Aorta (tissue), 5 donors: ENCODE measurements around the gene PFDN1. TPM values are rescaled to one million over a fixed set of nuclear protein-coding genes. Genes with fewer than 3 reads are reported as not detected.

ENCODE experiments used
- ATAC-seq: fragments of 200-7000 bp; cut with Tn5 transposase; one replicate; pipeline ENCODE4 v1.9.1; 2022; ENCODE audit warnings: moderate library complexity; ENCODE audit not compliant: low FRiP score
- DNase-seq, 2 donors: peaks; one replicate each; pipeline ENCODE4 v3.0.0-alpha.2; 2020
- H3K27ac ChIP-seq, 2 donors: one replicate each; pipeline ENCODE4 v1.5.1; 2013; ENCODE audit warnings: low read length in 2 of 2, mild to moderate bottlenecking in 2 of 2, moderate library complexity in 2 of 2, control low read depth in 1 of 2, inconsistent platforms in 1 of 2, low read depth in 1 of 2
- H3K27me3 ChIP-seq, 2 donors: one replicate each; pipeline ENCODE4 v1.6.1; 2013; ENCODE audit warnings: control low read depth in 1 of 2, low read length in 1 of 2, mild to moderate bottlenecking in 1 of 2, moderate library complexity in 1 of 2; ENCODE audit not compliant: insufficient read depth in 2 of 2, control insufficient read depth in 1 of 2
- H3K36me3 ChIP-seq, 2 donors: one replicate each; pipeline ENCODE4 v1.6.1; 2013; ENCODE audit warnings: control low read depth in 1 of 2, low read length in 1 of 2, mild to moderate bottlenecking in 1 of 2; ENCODE audit not compliant: insufficient read depth in 2 of 2, control insufficient read depth in 1 of 2
- H3K4me1 ChIP-seq, 2 donors: one replicate each; pipeline ENCODE4 v1.6.1; 2013; ENCODE audit warnings: low read length in 2 of 2, control low read depth in 1 of 2, mild to moderate bottlenecking in 1 of 2, moderate library complexity in 1 of 2; ENCODE audit not compliant: insufficient read depth in 2 of 2, control insufficient read depth in 1 of 2
- H3K4me3 ChIP-seq, 2 donors: one replicate each; pipeline ENCODE4 v1.5.1; 2013; ENCODE audit warnings: low read length in 2 of 2, control low read depth in 1 of 2, mild to moderate bottlenecking in 1 of 2
- H3K9me3 ChIP-seq: one replicate; pipeline ENCODE4 v1.6.1; 2013; ENCODE audit warnings: mild to moderate bottlenecking, low read length; ENCODE audit not compliant: control insufficient read depth
- WGBS, 2 donors: extraction: QIAGEN DNeasy Blood & Tissue Kit; methylation state at CpG; one replicate each; pipeline ENCODE4 v1.1.7; 2013; 5-methylcytosine and 5-hydroxymethylcytosine counted together
- intact Hi-C, 2 donors: fragments of 100-400 bp; cut with DNase I; formaldehyde crosslinking; loops; one replicate each; pipeline versions ENCODE4 v1.14.2 to v1.15.0; 2022
- polyA plus RNA-seq, 2 donors: library from polyadenylated mRNA; stranded (reverse); fragments of 200-250 nt; gene quantifications; one replicate each; pipeline ENCODE4 v1.2.3, GENCODE V29; 2013
- total RNA-seq, 2 donors: library from RNA; stranded (reverse); fragmentation: NEBNext Ultra II Directional; extraction: Animal tissue kit (Norgen Biotek cat#: 25700); gene quantifications; one replicate each; pipeline ENCODE4 v1.2.1, GENCODE V29; 2021
- donor health status: healthy with polysubstance abuse.
- donor health status: Bipolar disorder and iron deficiency.
- donor health status: DM: no; HTN: no; CAD: no.
- donor health status: DM: no; HTN: no; CAD: no.
- donor health status: DM: yes; HTN: yes; CAD: no.

PFDN1 gene
- total and polyA plus RNA-seq, 4 donors, result 31.8 to 89.5 (median 58.8) TPM

GRCh38 chr5:140284013-140284412, 18.9 kb downstream of the PFDN1 start:
- intact Hi-C loops, result no loop called here
- H3K27me3 ChIP-seq, result no peaks in the 10 kb centered on the region
- H3K9me3 ChIP-seq, result no peaks in the 10 kb centered on the region
- no peak overlapping the region for H3K4me3 ChIP-seq
- ATAC-seq, result no peak
- H3K4me1 ChIP-seq, result no peaks in the 10 kb centered on the region
- H3K27ac ChIP-seq, result no peak overlapping the region
- WGBS, 2 donors, result 88 to 95% methylated on average over 3 of the region's 3 CpGs
- H3K36me3 ChIP-seq, result peaks cover 0 to 2% of the 10 kb centered on the region in 2 donors
- no peak for DNase-seq

DNA sequence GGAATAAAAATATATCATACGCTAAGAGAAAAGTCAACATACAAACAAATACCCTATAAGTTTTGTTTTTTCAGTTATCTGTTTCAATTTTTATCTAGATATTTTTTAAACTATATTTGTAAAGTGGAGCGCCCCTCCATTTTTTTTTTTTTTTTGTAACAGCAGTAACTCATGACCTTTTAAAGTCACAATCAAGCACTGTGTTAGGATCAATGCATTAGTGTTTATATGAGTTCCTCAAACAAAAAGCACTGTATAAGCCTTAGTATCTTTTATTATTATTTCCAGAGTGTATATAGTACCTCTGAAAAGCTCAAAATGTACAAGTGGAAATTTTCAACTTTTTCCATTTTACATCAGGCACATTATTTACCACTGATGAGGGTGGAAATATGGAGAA, 20.6 kb downstream of the PFDN1 start:
- intact Hi-C loops, result no loop called here
- no peaks in the 10 kb centered on the region for H3K9me3 ChIP-seq

GRCh38 chr5:140275837-140276236, 27.1 kb downstream of the PFDN1 start:
- ATAC-seq (no peak), DNase-seq (no peak)
- Histone ChIP-seq H3K4me1 (peaks cover 0 to 2% of the 10 kb centered on the region in 2 donors), H3K4me3 (no peak overlapping the region), H3K27me3 (no peaks in the 10 kb centered on the region), H3K36me3 (no peaks in the 10 kb centered on the region), H3K9me3 (no peaks in the 10 kb centered on the region), H3K27ac (no peak overlapping the region)
- intact Hi-C loops, result no loop called here

More for the DNA sequence above, 20.6 kb downstream of the PFDN1 start:
- H3K4me1 ChIP-seq, result no peaks in the 10 kb centered on the region
- ATAC-seq, result no peak
- no peak for DNase-seq
- 97 to 98% methylated on average over 2 of the region's 2 CpGs for WGBS, 2 donors
- H3K36me3 ChIP-seq, result no peaks in the 10 kb centered on the region
- H3K4me3 ChIP-seq, result no peak overlapping the region
- no peaks in the 10 kb centered on the region for H3K27me3 ChIP-seq
- no peak overlapping the region for H3K27ac ChIP-seq

DNA sequence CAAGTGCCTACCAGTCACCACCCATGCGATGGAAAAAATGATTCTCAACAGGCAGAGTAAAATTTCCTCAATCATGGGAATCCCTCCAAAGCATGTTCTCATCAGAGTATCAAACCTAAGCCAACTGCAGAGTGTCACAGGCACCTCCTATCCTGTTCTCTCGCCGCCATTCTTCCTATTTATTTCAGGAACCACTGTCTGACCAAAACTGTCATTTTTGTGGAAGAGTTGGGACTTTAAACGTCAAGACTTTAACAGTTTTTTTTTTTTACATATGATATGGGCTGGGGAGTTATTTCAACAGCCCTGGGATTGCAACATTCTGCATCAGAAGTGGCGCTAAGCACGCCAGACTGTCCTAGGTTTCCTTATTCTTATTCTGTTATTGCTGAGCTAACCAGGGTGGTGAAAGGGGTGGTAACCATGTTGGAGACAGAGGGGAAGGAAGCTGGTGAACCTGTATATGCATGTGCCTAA, 29.5 kb downstream of the PFDN1 start:
- Histone ChIP-seq H3K9me3 (no peaks in the 10 kb centered on the region), H3K27me3 (no peaks in the 10 kb centered on the region), H3K27ac (no peak overlapping the region), H3K36me3 (no peaks in the 10 kb centered on the region), H3K4me3 (no peak overlapping the region), H3K4me1 (peaks cover 0 to 2% of the 10 kb centered on the region in 2 donors)
- peak in 1 of 2 donors; percentile 54 for DNase-seq
- intact Hi-C loops, result no loop called here
- no peak for ATAC-seq
- WGBS, 2 donors, result 68% methylated on average over 6 of the region's 6 CpGs

DNA sequence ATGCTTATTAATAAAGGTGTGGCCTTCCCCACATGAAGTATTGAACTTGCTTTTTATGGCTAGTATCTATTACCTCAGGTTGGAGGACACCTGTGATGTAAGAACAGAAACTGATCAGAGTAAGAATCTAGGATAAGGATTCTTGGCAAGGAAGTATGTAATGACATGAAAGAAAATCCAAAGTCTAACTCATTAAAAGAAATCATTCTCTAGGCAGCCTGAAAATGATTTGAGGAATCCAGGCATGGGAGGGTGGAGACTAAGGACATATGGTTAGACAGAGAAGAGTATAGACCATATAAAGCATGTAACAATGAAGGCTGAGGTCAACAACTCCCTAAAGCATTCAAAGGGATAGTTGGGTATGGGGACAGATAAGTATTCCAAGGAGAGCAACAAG, 32.9 kb downstream of the PFDN1 start:
- no peaks in the 10 kb centered on the region for H3K36me3 ChIP-seq

GRCh38 chr5:140267559-140268018, 35.3 kb downstream of the PFDN1 start:
- intact Hi-C loops, result no loop called here
- Histone ChIP-seq H3K4me1 (no peaks in the 10 kb centered on the region), H3K9me3 (no peaks in the 10 kb centered on the region), H3K27ac (no peak overlapping the region), H3K36me3 (no peaks in the 10 kb centered on the region), H3K27me3 (no peaks in the 10 kb centered on the region), H3K4me3 (no peak overlapping the region)
- DNase-seq, result no peak
- 63 to 68% methylated on average over 9 of the region's 9 CpGs for WGBS, 2 donors
- no peak for ATAC-seq

More for the DNA sequence above, 32.9 kb downstream of the PFDN1 start:
- H3K4me3 ChIP-seq, result no peak overlapping the region
- ATAC-seq (no peak), DNase-seq (no peak)
- H3K4me1 ChIP-seq, result peaks cover 0 to 2% of the 10 kb centered on the region in 2 donors
- no peaks in the 10 kb centered on the region for H3K9me3 ChIP-seq
- intact Hi-C loops, result no loop called here
- no peaks in the 10 kb centered on the region for H3K27me3 ChIP-seq
- H3K27ac ChIP-seq, result no peak overlapping the region

DNA sequence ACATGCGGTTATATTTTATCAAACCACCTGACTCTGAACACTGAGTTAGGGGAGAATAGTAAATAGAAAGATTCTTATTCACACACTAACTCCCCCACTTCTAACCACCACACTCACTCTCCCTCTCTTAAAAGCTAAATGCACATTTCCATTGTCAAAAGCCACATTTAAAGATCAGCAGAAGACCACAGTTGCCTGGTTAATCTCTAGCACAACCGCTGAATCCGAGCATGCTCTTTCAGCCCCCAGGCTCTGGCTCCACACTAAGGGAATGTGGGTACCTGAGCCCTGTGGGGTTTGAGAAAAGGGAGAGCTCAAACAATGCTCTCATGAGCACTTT, 35.7 kb downstream of the PFDN1 start:
- Histone ChIP-seq H3K36me3 (no peaks in the 10 kb centered on the region), H3K4me1 (no peaks in the 10 kb centered on the region), H3K9me3 (no peaks in the 10 kb centered on the region), H3K27ac (no peak overlapping the region), H3K27me3 (no peaks in the 10 kb centered on the region), H3K4me3 (no peak overlapping the region)
- intact Hi-C loops, result no loop called here
- WGBS, 2 donors, result 89 to 92% methylated on average over 3 of the region's 3 CpGs
- DNase-seq, result no peak
- ATAC-seq, result no peak

- 87 to 96% methylated on average over 6 of the region's 6 CpGs for whole genome bisulfite sequencing, 2 donors
- H3K27me3 ChIP-seq, result no peaks in the 10 kb centered on the region
- no peaks in the 10 kb centered on the region for H3K36me3 ChIP-seq
- H3K27ac ChIP-seq, result no peak overlapping the region
- no peak for ATAC-seq
- H3K4me1 ChIP-seq, result peaks cover under 1 to 3% of the 10 kb centered on the region in 2 donors
- intact Hi-C loops, result no loop called here
- H3K4me3 ChIP-seq, result no peak overlapping the region
- H3K9me3 ChIP-seq, result no peaks in the 10 kb centered on the region
- no peak for DNase-seq
Observed at GRCh38 chr5:140266471-140267200, 36.3 kb downstream of the PFDN1 start.

- Histone ChIP-seq H3K9me3 (no peaks in the 10 kb centered on the region), H3K4me3 (no peak overlapping the region), H3K27me3 (no peaks in the 10 kb centered on the region), H3K36me3 (no peaks in the 10 kb centered on the region), H3K4me1 (peaks cover 2 to 3% of the 10 kb centered on the region in 2 donors), H3K27ac (no peak overlapping the region)
- 93 to 100% methylated on average over 1 of the region's 1 CpG for WGBS, 2 donors
- intact Hi-C loops, result no loop called here
- ATAC-seq (no peak), DNase-seq (no peak)
Observed at GRCh38 chr5:140265845-140266244, 37.1 kb downstream of the PFDN1 start.
